Chondrocyte (in vitro differentiated cells): ENCODE results near the gene MLST8. TPM values are rescaled to one million over a fixed set of nuclear protein-coding genes. Genes with fewer than 3 reads are reported as not detected.

Experiments
- DNase-seq: peaks from one replicate; pipeline ENCODE4 v3.0.0; 2021; ENCODE audit warnings: mixed read lengths, low spot score
- H3K27ac Mint-ChIP-seq: one replicate; pipeline ENCODE4 v1.8.0; 2021; ENCODE audit warnings: mild to moderate bottlenecking, moderate library complexity, mixed read lengths; ENCODE audit not compliant: unreplicated experiment
- H3K27me3 Mint-ChIP-seq: 2 replicates; pipeline ENCODE4 v1.8.0; 2021; ENCODE audit warnings: low read depth, mixed read lengths
- H3K36me3 Mint-ChIP-seq: 2 replicates; pipeline ENCODE4 v1.8.0; 2021; ENCODE audit warnings: low read depth, mixed read lengths
- H3K4me1 Mint-ChIP-seq: 2 replicates; pipeline ENCODE4 v1.8.0; 2021; ENCODE audit warnings: low read depth, mild to moderate bottlenecking, mixed read lengths
- H3K4me3 Mint-ChIP-seq: one replicate; pipeline ENCODE4 v1.8.0; 2021; ENCODE audit warnings: mild to moderate bottlenecking, moderate library complexity, mixed read lengths; ENCODE audit not compliant: unreplicated experiment
- H3K9me3 Mint-ChIP-seq: 2 replicates; pipeline ENCODE4 v1.8.0; 2021; ENCODE audit warnings: low read depth, mixed read lengths
- CTCF ChIP-seq: fragments of 200-600 bp; sonication (generic); IDR thresholded peaks from 2 replicates; pipeline ENCODE4 v1.5.0; 2021; ENCODE audit warnings: antibody characterized with exemption, mild to moderate bottlenecking, moderate library complexity
- total RNA-seq: library from RNA; stranded (reverse); gene quantifications from 3 replicates; pipeline ENCODE4 v1.2.1, GENCODE V29; 2021

The MLST8 gene
- total RNA-seq, 1 donor from 2014 or later, result 37.1 TPM

GRCh38 chr16:2236337-2237101 lies 31.3 kb downstream of the MLST8 start, which contains the start of gene DNASE1L2:
Gene DNASE1L2 (plus strand): TSS chr16:2236444. CDS start chr16:2236817, 373 bp downstream.
- H3K4me1 Mint-ChIP-seq, result no peaks in the 10 kb centered on the region
- TF ChIP-seq CTCF, result no peak
- H3K36me3 Mint-ChIP-seq, result peaks cover 7% of the 10 kb centered on the region
- H3K27ac Mint-ChIP-seq, result no peak within 1 kb of the TSS
- DNase-seq, result no peak
- no peaks in the 10 kb centered on the region for H3K27me3 Mint-ChIP-seq
- no peaks in the 10 kb centered on the region for H3K9me3 Mint-ChIP-seq
- H3K4me3 Mint-ChIP-seq, result no peak within 1 kb of the TSS

GRCh38 chr16:2237102-2237482 lies 31.8 kb downstream of the MLST8 start:
- H3K27ac Mint-ChIP-seq, result no peak overlapping the region
- H3K4me3 Mint-ChIP-seq, result no peak overlapping the region
- no peak for DNase-seq
- H3K9me3 Mint-ChIP-seq, result no peaks in the 10 kb centered on the region
- peaks cover 5% of the 10 kb centered on the region for H3K36me3 Mint-ChIP-seq
- no peaks in the 10 kb centered on the region for H3K27me3 Mint-ChIP-seq
- TF ChIP-seq CTCF, result no peak
- no peaks in the 10 kb centered on the region for H3K4me1 Mint-ChIP-seq

- no peaks in the 10 kb centered on the region for H3K9me3 Mint-ChIP-seq
- H3K4me1 Mint-ChIP-seq, result no peaks in the 10 kb centered on the region
These were observed 32.4 kb downstream of the MLST8 start for GRCh38 chr16:2237493-2238149.

GRCh38 chr16:2238150-2238837 lies 33.0 kb downstream of the MLST8 start:
- H3K27me3 Mint-ChIP-seq, result no peaks in the 10 kb centered on the region
- TF ChIP-seq CTCF, result no peak
- H3K4me1 Mint-ChIP-seq, result no peaks in the 10 kb centered on the region
- H3K36me3 Mint-ChIP-seq, result peaks cover 8% of the 10 kb centered on the region
- no peak overlapping the region for H3K27ac Mint-ChIP-seq
- DNase-seq, result no peak
- H3K9me3 Mint-ChIP-seq, result no peaks in the 10 kb centered on the region
- H3K4me3 Mint-ChIP-seq, result no peak overlapping the region

More at GRCh38 chr16:2237493-2238149, 32.4 kb downstream of the MLST8 start:
- no peak for DNase-seq
- H3K27ac Mint-ChIP-seq, result no peak overlapping the region
- peaks cover 8% of the 10 kb centered on the region for H3K36me3 Mint-ChIP-seq
- no peaks in the 10 kb centered on the region for H3K27me3 Mint-ChIP-seq
- H3K4me3 Mint-ChIP-seq, result no peak overlapping the region
- no peak for TF ChIP-seq CTCF
